NAMALWA (cell line): ENCODE measurements around the gene CDH6.

Experiments used
- DNase-seq: peaks from one replicate; pipeline ENCODE4 v3.0.0-alpha.2; 2015; ENCODE audit warnings: low spot score

CDH6 gene

GRCh38 chr5:31193591-31194467 is at the start of gene CDH6:
CDH6 (plus strand) TSS chr5:31193686; CDS start chr5:31267474, 73,788 bp downstream.
- DNase-seq: no peak

- no peak for DNase-seq
These were observed 49.1 kb upstream of the CDH6 start for GRCh38 chr5:31144364-31144763.

GRCh38 chr5:31148959-31149475 is 44.5 kb upstream of the CDH6 start:
- DNase-seq: no peak

- DNase-seq: no peak
These were observed 40.0 kb upstream of the CDH6 start for GRCh38 chr5:31153521-31153920.

GRCh38 chr5:31156631-31157160 is 36.8 kb upstream of the CDH6 start:
- DNase-seq: no peak

- no peak for DNase-seq
These were observed 35.8 kb upstream of the CDH6 start for GRCh38 chr5:31157720-31158119.

- DNase-seq: no peak
These were observed 34.8 kb upstream of the CDH6 start for GRCh38 chr5:31158686-31159085.

- DNase-seq: no peak
These were observed 31.7 kb upstream of the CDH6 start for GRCh38 chr5:31161781-31162181.

- DNase-seq: no peak
These were observed 27.8 kb upstream of the CDH6 start for GRCh38 chr5:31165729-31166128.

GRCh38 chr5:31169379-31169778 is 24.1 kb upstream of the CDH6 start:
- no peak for DNase-seq

- no peak for DNase-seq
These were observed 20.6 kb upstream of the CDH6 start for GRCh38 chr5:31172881-31173280.

GRCh38 chr5:31173614-31174013 is 19.9 kb upstream of the CDH6 start:
- DNase-seq: no peak

GRCh38 chr5:31181376-31181987 is 12.0 kb upstream of the CDH6 start:
- DNase-seq: no peak

GRCh38 chr5:31182136-31182535 is 11.3 kb upstream of the CDH6 start:
- no peak for DNase-seq

GRCh38 chr5:31185951-31186350 is 7.5 kb upstream of the CDH6 start:
- no peak for DNase-seq

- DNase-seq: peak; percentile 60
These were observed 6.7 kb upstream of the CDH6 start for GRCh38 chr5:31186672-31187267.

GRCh38 chr5:31187591-31187990 is 5.9 kb upstream of the CDH6 start:
- DNase-seq: no peak

- no peak for DNase-seq
These were observed 1.0 kb upstream of the CDH6 start for GRCh38 chr5:31192442-31192841.

GRCh38 chr5:31193116-31193515 is 370 bp upstream of the CDH6 start:
- DNase-seq: no peak

- DNase-seq: no peak
These were observed 955 bp downstream of the CDH6 start for GRCh38 chr5:31194468-31194813.

- no peak for DNase-seq
These were observed 1.5 kb downstream of the CDH6 start for GRCh38 chr5:31194892-31195555.

- DNase-seq: no peak
These were observed 2.8 kb downstream of the CDH6 start for GRCh38 chr5:31196309-31196708.
